Activated CD8-positive, alpha-beta memory T cell treated with anti-CD3 and anti-CD28 coated beads, Interleukin-2, amount 50 U/mL, for 24 hours (primary cell): ENCODE measurements around the gene SLC13A3.

Experiments
- DNase-seq: peaks from one replicate; pipeline ENCODE4 v3.0.0-alpha.2; 2020; ENCODE audit errors: extremely low read depth

SLC13A3 gene

GRCh38 chr20:46651091-46651962 is at the start of gene SLC13A3:
SLC13A3 (minus strand) TSS chr20:46651459; CDS start chr20:46651421, 38 bp downstream.
- DNase-seq: no peak

- no peak for DNase-seq
Observed at GRCh38 chr20:46701057-46701456, 49.8 kb upstream of the SLC13A3 start.

GRCh38 chr20:46700481-46700880 is 49.2 kb upstream of the SLC13A3 start:
- DNase-seq: no peak

- DNase-seq: no peak
Observed at GRCh38 chr20:46699651-46700359, 48.5 kb upstream of the SLC13A3 start.

- no peak for DNase-seq
Observed at GRCh38 chr20:46698788-46699187, 47.5 kb upstream of the SLC13A3 start.

- DNase-seq: no peak
Observed at GRCh38 chr20:46696791-46697279, 45.6 kb upstream of the SLC13A3 start.

- DNase-seq: no peak
Observed at GRCh38 chr20:46695892-46696291, 44.6 kb upstream of the SLC13A3 start.

GRCh38 chr20:46694484-46694883 is 43.2 kb upstream of the SLC13A3 start:
- no peak for DNase-seq

- DNase-seq: no peak
Observed at GRCh38 chr20:46691196-46691595, 39.9 kb upstream of the SLC13A3 start.

GRCh38 chr20:46690219-46691106 is 39.2 kb upstream of the SLC13A3 start:
- no peak for DNase-seq

- no peak for DNase-seq
Observed at GRCh38 chr20:46689754-46690085, 38.5 kb upstream of the SLC13A3 start.

GRCh38 chr20:46689082-46689753 is 38.0 kb upstream of the SLC13A3 start, which contains the start of gene TP53RK:
TP53RK (minus strand) TSS chr20:46689444; CDS start chr20:46689414, 30 bp downstream.
- DNase-seq: peak; percentile 95

GRCh38 chr20:46688151-46689081 is 37.2 kb upstream of the SLC13A3 start:
- no peak for DNase-seq

GRCh38 chr20:46683939-46684750 is 32.9 kb upstream of the SLC13A3 start:
- no peak for DNase-seq

GRCh38 chr20:46683668-46683938 is 32.3 kb upstream of the SLC13A3 start:
- no peak for DNase-seq

- DNase-seq: no peak
Observed at GRCh38 chr20:46683011-46683667, 31.9 kb upstream of the SLC13A3 start.

- DNase-seq: no peak
Observed at GRCh38 chr20:46682063-46682821, 31.0 kb upstream of the SLC13A3 start.
